OCI-LY3 (cell line): Measurements from ENCODE around the gene GPR52.

Experiments
- H2AFZ ChIP-seq: fragments of 200-600, 300-600 bp; shearing (Covaris generic); 2 replicates; pipeline ENCODE4 v1.6.0; 2014; ENCODE audit warnings: antibody characterized with exemption, low read depth, low read length
- H3K27ac ChIP-seq: fragments of 200-600, 300-600 bp; sonication (generic); 2 replicates; pipeline ENCODE4 v1.5.1; 2014; ENCODE audit warnings: mild to moderate bottlenecking, low read length, moderate library complexity, mixed read lengths
- H3K27me3 ChIP-seq: fragments of 200-600, 300-600 bp; sonication (generic); 2 replicates; pipeline ENCODE4 v1.6.1; 2014; ENCODE audit warnings: low read depth, low read length, mixed read lengths
- H3K36me3 ChIP-seq: fragments of 200-600, 300-600 bp; sonication (generic); replicated peaks from 2 replicates; pipeline ENCODE3; 2014; ENCODE audit warnings: low read depth, low read length, mixed read lengths
- H3K4me1 ChIP-seq: fragments of 300-600, 200-600 bp; sonication (generic); 2 replicates; pipeline ENCODE4 v1.6.1; 2014; ENCODE audit warnings: low read length, mixed read lengths
- H3K4me2 ChIP-seq: fragments of 200-600, 300-600 bp; sonication (generic); 2 replicates; pipeline ENCODE4 v1.6.1; 2014; ENCODE audit warnings: low read length, mixed read lengths
- H3K4me3 ChIP-seq: fragments of 300-600, 200-600 bp; sonication (generic); 2 replicates; pipeline ENCODE4 v1.5.1; 2014; ENCODE audit warnings: antibody characterized with exemption, mild to moderate bottlenecking, low read length, moderate library complexity
- H3K79me2 ChIP-seq: fragments of 300-600, 200-600 bp; shearing (Covaris generic); 2 replicates; pipeline ENCODE4 v1.6.1; 2014; ENCODE audit warnings: mild to moderate bottlenecking, low read length, mixed read lengths
- H3K9ac ChIP-seq: fragments of 300-600, 200-600 bp; shearing (Covaris generic); 2 replicates; pipeline ENCODE4 v1.6.0; 2014; ENCODE audit warnings: mild to moderate bottlenecking, low read length, moderate library complexity
- H3K9me3 ChIP-seq: fragments of 200-600, 300-600 bp; shearing (Covaris generic); 2 replicates; pipeline ENCODE4 v1.6.1; 2014; ENCODE audit warnings: low read length, mixed read lengths; ENCODE audit not compliant: insufficient read depth
- H4K20me1 ChIP-seq: fragments of 200-600, 300-600 bp; sonication (generic); 2 replicates; pipeline ENCODE4 v1.6.1; 2016; ENCODE audit warnings: low read length, mixed read lengths; ENCODE audit not compliant: insufficient read depth
- EZH2phosphoT487 ChIP-seq: fragments of 200-600 bp; shearing (Covaris generic); IDR thresholded peaks from 2 replicates; pipeline ENCODE4 v1.6.1; 2018; ENCODE audit warnings: antibody characterized with exemption, mixed run types, low read depth
- TF ChIP-seq, protein P1 (sequence below): fragments of 200-600, 300-600 bp; sonication (generic); IDR thresholded peaks from 2 replicates; pipeline ENCODE4 v1.5.1; 2014; ENCODE audit warnings: antibody characterized with exemption, low read length, low read depth

The GPR52 gene

GRCh38 chr1:174433451-174433850, 14.3 kb upstream of the GPR52 start:
- Histone ChIP-seq H3K27me3 (no peaks in the 10 kb centered on the region), H3K9me3 (no peaks in the 10 kb centered on the region), H3K4me1 (no peaks in the 10 kb centered on the region), H3K4me2 (no peak overlapping the region), H3K36me3 (no peaks in the 10 kb centered on the region), H2AFZ (no peak overlapping the region), H3K27ac (no peak overlapping the region), H3K79me2 (no peaks in the 10 kb centered on the region), H4K20me1 (no peaks in the 10 kb centered on the region), H3K9ac (no peak overlapping the region), H3K4me3 (no peak overlapping the region)
- TF ChIP-seq, protein P1, sequence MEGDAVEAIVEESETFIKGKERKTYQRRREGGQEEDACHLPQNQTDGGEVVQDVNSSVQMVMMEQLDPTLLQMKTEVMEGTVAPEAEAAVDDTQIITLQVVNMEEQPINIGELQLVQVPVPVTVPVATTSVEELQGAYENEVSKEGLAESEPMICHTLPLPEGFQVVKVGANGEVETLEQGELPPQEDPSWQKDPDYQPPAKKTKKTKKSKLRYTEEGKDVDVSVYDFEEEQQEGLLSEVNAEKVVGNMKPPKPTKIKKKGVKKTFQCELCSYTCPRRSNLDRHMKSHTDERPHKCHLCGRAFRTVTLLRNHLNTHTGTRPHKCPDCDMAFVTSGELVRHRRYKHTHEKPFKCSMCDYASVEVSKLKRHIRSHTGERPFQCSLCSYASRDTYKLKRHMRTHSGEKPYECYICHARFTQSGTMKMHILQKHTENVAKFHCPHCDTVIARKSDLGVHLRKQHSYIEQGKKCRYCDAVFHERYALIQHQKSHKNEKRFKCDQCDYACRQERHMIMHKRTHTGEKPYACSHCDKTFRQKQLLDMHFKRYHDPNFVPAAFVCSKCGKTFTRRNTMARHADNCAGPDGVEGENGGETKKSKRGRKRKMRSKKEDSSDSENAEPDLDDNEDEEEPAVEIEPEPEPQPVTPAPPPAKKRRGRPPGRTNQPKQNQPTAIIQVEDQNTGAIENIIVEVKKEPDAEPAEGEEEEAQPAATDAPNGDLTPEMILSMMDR: no peak
- no peak for TF ChIP-seq EZH2phosphoT487

- no peak overlapping the region for H2AFZ ChIP-seq
- H3K36me3 ChIP-seq: no peaks in the 10 kb centered on the region
- TF ChIP-seq, protein P1: no peak
- TF ChIP-seq EZH2phosphoT487: no peak
- no peak overlapping the region for H3K4me2 ChIP-seq
- no peaks in the 10 kb centered on the region for H3K9me3 ChIP-seq
- H3K9ac ChIP-seq: no peak overlapping the region
- H3K4me1 ChIP-seq: no peaks in the 10 kb centered on the region
- no peaks in the 10 kb centered on the region for H4K20me1 ChIP-seq
- no peaks in the 10 kb centered on the region for H3K79me2 ChIP-seq
- no peak overlapping the region for H3K27ac ChIP-seq
- no peaks in the 10 kb centered on the region for H3K27me3 ChIP-seq
- H3K4me3 ChIP-seq: no peak overlapping the region
These were observed 2.4 kb upstream of the GPR52 start for GRCh38 chr1:174445351-174445750.

DNA sequence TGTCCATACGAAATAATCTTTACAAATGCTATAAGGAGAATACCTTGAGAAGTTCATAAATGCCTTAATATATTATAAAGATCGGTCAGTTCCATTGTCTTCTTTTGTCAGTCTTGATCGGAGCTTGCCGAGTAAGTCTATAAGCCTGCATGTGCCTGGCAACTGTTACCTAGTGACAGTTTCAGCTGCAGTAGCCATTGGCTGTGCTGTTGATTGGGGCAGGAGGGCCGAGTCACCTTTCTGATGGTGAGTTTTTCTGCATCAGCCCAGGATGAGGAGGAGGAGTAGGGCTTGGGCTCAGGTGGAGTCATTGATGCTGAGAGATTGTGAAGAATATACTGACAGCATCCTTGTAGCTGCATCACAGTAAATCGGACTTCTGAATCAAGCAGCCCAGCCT, 1.9 kb upstream of the GPR52 start:
- no peak for TF ChIP-seq EZH2phosphoT487
- TF ChIP-seq, protein P1: no peak

GRCh38 chr1:174448531-174448883, 743 bp downstream of the GPR52 start:
- H3K27ac ChIP-seq: no peak overlapping the region
- H3K4me1 ChIP-seq: no peaks in the 10 kb centered on the region

More for the DNA sequence above, 1.9 kb upstream of the GPR52 start:
- H3K27me3 ChIP-seq: no peaks in the 10 kb centered on the region
- no peak overlapping the region for H3K27ac ChIP-seq
- no peaks in the 10 kb centered on the region for H3K79me2 ChIP-seq
- no peaks in the 10 kb centered on the region for H3K36me3 ChIP-seq
- no peak overlapping the region for H3K4me3 ChIP-seq
- H4K20me1 ChIP-seq: no peaks in the 10 kb centered on the region
- no peak overlapping the region for H3K4me2 ChIP-seq
- no peak overlapping the region for H2AFZ ChIP-seq
- H3K9me3 ChIP-seq: no peaks in the 10 kb centered on the region
- H3K9ac ChIP-seq: no peak overlapping the region
- no peaks in the 10 kb centered on the region for H3K4me1 ChIP-seq

More at GRCh38 chr1:174448531-174448883, 743 bp downstream of the GPR52 start:
- H3K36me3 ChIP-seq: no peaks in the 10 kb centered on the region
- no peak overlapping the region for H2AFZ ChIP-seq
- no peak overlapping the region for H3K9ac ChIP-seq
- no peak for TF ChIP-seq EZH2phosphoT487
- TF ChIP-seq, protein P1: no peak
- H3K9me3 ChIP-seq: no peaks in the 10 kb centered on the region
- H3K4me2 ChIP-seq: no peak overlapping the region
- H3K4me3 ChIP-seq: no peak overlapping the region
- H3K79me2 ChIP-seq: no peaks in the 10 kb centered on the region
- no peaks in the 10 kb centered on the region for H3K27me3 ChIP-seq
- no peaks in the 10 kb centered on the region for H4K20me1 ChIP-seq
